GM21528 (cell line): Measurements from ENCODE around the gene ARF6.
"Not testable (repeated sequence)": the region's sequence is repeated elsewhere in the genome, so short reads cannot be mapped to it uniquely, and the experiment has no call there.

Experiments
- ATAC-seq: cut with Tn5 transposase; IDR thresholded peaks from one replicate; pipeline ENCODE4 v1.9.1; 2021; ENCODE audit warnings: mild to moderate bottlenecking, moderate library complexity; ENCODE audit not compliant: unreplicated experiment, low FRiP score

Gene ARF6

DNA sequence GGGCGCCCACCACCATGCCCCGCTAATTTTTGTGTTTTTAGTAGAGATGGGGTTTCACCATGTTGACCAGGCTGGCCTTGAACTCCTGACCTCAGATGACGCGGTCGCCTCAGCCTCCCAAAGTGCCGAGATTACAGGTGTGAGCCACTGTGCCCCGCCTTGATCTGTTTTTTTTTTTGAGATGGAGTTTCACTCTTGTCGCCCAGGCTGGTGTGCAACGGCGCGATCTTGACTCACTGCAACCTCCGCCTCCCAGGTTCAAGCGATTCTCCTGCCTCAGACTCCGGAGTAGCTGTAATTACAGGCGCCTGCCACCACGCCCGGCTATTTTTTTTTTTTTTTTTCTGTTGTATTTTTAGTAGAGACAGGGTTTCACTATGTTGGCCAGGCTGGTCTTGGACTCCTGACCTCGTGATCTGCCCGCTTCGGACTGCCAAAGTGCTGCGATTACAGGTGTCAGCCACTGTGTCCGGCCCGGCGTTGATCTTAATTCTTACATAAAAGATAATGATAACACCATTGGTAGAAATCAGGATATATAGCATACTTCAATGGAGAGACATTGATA lies 9.9 kb downstream of the ARF6 start:
- ATAC-seq, result not testable (repeated sequence)

DNA sequence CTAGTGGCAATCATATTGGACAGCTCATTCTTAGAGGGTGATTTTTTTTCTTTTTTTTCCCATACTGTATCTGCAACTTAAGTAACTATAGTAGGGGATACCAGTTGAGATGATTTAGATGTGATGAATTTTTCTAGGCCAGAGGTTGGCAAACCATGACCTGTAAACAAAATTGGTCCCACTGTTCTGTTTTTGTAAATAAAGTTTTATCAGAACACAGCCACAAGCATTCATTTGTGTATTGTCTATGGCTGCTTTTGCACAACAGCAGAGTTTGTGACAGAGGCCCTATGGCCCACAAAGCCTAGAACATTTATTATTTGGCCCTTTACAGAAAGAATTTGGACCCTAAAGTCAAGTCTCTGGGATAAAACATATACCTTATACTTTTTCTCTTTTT lies 11.4 kb downstream of the ARF6 start:
- ATAC-seq, result no peak

- ATAC-seq, result no peak
These were observed 13.1 kb downstream of the ARF6 start for GRCh38 chr14:49905989-49906388.

DNA sequence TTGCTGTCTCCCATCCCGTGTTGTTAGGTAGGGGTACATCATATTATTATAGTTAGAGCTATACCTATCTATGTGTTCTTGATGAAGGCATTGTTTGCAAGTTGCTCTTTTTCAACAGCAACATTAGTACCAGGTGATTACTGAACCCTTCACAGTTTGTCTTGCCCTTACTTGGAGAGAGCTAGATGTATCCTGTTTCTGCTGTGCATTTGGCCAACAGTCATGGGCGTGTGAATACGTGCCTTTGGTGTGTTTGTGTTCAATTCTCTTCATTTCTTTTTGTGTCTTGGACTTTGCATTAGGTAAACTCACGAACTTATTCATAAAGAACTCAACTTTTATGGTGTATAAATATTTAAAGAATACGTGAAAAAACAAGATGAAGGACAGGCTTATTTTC lies 14.3 kb downstream of the ARF6 start:
- ATAC-seq, result no peak

- no peak for ATAC-seq
These were observed 15.5 kb downstream of the ARF6 start for GRCh38 chr14:49908433-49908782.

DNA sequence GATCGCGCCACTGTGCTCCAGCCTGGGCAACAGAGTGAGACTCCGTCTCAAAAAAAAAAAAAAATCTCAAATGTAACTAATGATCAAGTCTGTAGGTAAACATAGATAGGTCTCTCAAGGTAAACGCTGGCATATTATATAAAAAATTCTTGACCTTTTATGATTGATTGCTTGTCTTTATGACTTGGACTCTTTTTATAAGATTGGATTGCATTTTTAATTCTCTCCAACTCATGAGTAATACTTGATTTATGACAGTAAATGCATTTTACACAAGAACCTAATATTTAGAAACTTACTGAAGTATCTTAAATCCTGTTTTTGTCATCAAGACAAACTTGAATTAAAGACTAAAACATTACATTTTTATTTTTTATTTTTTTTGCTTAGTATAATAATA lies 16.1 kb downstream of the ARF6 start:
- ATAC-seq, result no peak

- ATAC-seq, result no peak
These were observed 22.2 kb downstream of the ARF6 start for GRCh38 chr14:49915085-49915484.

GRCh38 chr14:49918706-49919105 lies 25.8 kb downstream of the ARF6 start:
- ATAC-seq, result no peak

- ATAC-seq, result no peak
These were observed 27.2 kb downstream of the ARF6 start for GRCh38 chr14:49919825-49920659.

DNA sequence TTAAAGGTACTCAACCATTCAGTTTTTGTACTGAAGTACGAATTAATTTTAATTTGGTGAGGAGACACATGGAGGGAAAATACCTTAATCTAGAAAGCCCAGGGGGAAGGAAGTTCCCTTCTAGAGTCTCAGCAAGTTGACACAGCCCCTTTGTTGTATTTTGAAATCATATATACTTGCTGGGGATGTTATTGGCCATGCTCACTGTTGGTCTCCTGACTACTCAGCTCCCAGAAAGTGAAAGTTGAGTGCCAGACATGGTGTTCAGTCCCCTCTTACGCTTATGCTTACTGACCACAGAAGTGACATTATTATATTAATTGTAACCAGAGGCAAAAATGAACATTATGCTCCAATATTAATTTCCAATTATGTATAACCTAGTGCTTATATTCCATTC lies 28.1 kb downstream of the ARF6 start:
- ATAC-seq, result no peak

DNA sequence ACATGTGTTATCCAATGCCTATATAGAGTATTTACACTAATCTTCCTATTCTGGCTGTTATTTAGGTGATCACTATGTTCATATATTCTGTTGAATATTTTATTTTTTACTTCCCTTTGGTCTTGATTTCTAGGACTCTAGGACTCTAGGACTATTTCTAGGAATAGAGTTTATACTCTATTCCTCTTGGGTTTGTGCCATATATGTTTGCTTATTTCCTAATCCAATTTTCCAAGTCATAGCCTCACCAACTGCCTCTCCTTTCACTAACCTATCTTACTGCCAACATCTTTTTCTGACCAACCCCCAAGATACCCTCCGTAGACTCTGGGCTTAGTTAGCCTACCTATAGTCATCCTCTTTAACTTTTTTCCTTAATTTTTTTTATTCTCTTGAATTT lies 28.5 kb downstream of the ARF6 start:
- ATAC-seq, result no peak

DNA sequence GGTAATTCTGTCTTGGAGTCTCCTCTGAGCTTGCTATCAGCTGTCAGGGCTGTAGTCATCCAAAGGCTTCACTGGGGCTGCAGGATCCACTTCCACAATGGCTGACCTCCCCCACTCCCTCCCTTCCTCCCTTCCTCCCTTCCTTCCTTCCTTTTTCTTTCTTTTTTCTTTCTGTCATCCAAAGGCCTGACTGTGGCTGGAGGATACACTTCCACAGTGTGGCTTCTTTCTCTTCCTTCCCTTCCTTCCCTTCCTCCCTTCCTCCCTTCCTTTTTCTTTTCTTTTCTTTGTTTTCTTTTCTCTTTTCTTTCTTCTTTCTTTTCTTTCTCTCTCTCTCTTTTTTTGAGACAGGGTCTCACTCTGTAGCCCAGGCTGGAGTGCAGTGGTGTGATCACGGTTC lies 30.6 kb downstream of the ARF6 start:
- ATAC-seq, result no peak

- ATAC-seq, result no peak
These were observed 31.0 kb downstream of the ARF6 start for GRCh38 chr14:49923881-49924280.

DNA sequence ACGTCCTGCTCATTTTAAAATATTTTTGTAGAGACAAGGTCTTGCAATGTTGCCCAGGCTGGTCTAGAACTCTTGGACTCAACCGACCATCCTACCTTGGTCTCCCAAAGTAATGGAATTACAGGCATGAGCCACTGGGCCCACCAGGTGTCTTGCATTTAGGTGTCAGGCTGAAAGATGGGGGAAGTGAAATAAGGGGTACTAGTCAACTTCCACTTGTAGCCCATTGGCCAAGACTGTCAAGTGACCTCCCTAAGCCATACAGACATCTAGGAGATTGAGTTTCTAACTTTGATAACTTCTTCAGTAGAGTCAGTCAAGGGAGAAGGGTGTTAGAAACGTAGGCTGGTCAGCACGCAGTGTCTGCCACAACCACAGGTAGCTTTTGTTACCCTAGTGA lies 32.0 kb downstream of the ARF6 start:
- no peak for ATAC-seq

DNA sequence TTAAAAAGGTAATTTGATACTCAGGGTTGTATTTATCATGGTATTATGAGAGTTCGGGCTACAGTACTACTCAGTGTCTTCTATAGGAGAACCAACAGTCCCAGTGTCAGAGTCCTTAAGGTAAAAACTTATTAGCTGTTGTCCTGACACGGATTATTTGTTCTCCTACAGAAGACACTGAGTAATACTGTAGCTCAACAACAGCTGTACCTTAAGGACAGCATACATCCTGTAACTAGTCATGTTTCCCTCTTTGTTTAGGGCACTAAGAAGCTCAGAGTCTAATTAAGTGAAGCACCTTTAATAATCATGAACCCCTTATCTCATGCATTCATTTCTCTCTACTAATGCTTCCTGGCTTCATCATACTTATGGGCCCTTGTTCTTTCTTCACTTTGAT lies 33.9 kb downstream of the ARF6 start:
- ATAC-seq, result no peak

- ATAC-seq, result no peak
These were observed 35.1 kb downstream of the ARF6 start for GRCh38 chr14:49928015-49928414.

GRCh38 chr14:49930720-49931119 lies 37.8 kb downstream of the ARF6 start:
- ATAC-seq, result no peak

DNA sequence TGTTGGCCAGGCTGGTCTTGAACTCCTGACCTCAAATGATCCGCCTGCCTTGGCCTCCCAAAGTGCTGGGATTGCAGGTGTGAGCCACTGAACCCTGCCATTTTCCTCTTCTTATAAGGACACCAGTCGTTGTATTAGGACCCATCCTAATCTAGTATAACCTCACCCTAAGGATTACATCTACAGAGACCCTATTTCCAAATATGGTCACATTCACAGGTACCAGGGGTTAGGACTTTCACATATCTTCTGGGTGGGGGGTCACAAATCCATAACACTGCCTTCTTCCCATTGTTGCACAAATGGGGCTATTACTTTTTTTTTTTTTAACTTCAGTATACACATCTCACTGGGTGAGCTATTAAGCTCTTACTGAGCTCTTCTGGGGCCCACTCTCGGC lies 38.6 kb downstream of the ARF6 start:
- no peak for ATAC-seq

DNA sequence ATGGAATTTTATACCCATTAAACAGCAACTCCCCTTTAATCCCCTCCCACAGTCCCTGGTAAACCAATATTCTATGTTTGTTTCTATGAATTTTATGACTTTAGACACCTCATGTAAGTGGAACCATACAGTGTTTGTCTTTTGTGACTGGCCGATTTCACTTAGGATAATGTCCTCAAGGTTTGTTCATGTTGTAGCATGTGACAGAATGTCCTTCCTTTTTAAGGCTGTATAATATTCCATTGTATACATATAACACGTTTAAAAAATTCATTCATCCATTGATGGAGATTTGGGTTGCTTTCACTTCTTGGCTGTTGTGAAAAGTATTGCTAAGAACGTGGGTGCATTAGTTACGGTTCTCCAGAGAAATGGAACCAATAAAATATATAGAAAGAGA lies 40.2 kb downstream of the ARF6 start:
- no peak for ATAC-seq

GRCh38 chr14:49933704-49934103 lies 40.8 kb downstream of the ARF6 start:
- no peak for ATAC-seq

DNA sequence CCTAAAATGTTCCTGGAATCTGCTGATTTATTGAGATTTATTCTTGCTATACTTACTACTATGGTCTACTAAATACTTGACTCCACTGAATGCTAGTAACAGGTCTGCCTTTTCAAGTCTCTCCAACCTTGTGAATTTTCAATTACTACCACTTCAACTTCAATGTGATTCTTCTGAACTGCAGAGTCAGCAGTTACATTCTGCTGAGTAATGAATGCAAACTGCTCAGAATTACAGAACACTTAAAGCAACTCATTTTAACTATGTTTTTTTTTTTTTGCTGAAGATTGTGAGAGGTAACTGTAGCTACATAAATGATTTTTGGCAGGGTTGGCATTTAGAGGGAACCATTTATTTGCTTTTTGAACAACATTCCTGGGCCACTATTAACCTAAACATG lies 41.8 kb downstream of the ARF6 start:
- ATAC-seq, result no peak

DNA sequence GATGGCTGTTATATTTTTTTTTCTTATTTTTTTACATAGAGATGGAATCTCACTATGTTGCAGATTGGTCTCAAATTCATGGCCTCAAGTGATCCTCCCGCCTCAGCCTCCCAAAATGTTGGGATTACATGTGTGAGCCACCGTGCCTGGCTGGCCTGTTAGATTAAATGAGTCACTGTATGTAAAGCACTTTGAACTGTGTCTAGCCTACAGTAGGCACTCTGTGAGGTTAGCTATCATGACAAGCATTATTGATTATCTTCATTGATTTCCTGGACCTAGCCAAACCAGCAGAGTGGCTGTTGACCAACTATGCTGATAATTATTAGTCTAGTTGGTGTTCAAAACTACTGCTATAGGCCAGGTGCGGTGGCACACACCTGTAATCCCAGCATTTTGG lies 42.6 kb downstream of the ARF6 start:
- no peak for ATAC-seq
